Stimulated activated CD8-positive, alpha-beta memory T cell treated with anti-CD3 and anti-CD28 coated beads, Interleukin-12 subunit alpha, Interleukin-12 subunit beta, amount 100 ng/mL, for 24 hours (primary cell): ENCODE measurements around the gene DSCAM.
"Not testable (repeated sequence)": the region's sequence is repeated elsewhere in the genome, so short reads cannot be mapped to it uniquely, and the experiment has no call there.

ENCODE experiments used
- DNase-seq: peaks from one replicate; pipeline ENCODE4 v3.0.0-alpha.2; 2020; ENCODE audit errors: extremely low read depth

The DSCAM gene

DNA sequence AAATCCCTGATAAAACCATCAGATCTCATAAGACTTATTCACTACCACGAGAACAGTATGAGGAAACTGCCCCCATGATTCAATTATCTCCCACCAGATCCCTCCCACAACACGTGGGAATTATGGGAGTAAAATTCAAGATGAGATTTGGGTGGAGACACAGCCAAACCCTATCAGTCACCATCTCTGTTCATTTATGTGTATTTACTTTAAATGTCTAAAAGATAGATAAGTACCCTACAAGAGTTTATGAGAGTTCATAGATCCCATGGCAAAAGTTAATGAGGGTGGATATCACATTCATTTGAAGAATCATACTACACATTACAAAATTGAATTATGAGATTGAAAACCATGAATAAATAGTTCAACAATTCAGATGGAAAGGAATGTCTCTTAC lies 526.2 kb downstream of the DSCAM start:
- DNase-seq = not testable (repeated sequence)

DNA sequence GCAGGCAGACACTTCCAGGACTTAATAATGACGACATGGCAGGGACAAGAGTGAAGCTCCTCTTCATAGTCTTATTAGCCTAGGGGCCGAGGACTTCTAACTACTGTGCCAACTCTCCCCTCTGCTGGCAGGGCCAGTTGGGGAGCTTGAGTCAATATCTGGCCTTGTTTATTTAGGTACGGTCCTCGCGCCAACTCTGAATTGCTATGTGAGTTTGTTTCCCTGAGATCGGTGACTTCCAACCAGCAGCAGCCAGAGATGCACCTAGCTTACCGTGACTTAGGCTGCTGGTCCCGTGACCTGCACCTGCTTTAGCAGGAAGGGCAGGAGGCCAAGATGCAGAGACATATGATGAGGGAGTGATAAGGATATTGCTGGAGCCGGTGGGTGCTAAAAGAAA lies 528.6 kb downstream of the DSCAM start:
- DNase-seq = no peak

DNA sequence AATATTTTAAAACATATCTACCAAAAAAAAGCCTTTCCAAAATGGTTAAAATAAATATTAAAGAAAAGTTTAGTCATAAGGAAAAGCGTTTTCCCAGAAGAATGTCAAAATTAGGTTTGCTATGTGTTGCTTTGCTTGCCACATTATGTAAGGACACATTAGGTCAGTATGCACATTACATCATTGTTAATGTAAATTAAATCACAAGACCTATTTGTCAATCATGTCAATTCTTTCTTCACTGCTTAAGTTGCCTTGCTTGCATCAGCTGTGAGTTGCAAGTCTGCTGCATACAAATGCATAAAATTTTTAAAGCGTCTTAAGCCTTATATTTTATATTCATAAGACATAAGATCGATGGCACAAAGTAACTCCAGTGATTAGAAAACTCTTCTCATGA lies 530.9 kb downstream of the DSCAM start:
- DNase-seq = no peak

DNA sequence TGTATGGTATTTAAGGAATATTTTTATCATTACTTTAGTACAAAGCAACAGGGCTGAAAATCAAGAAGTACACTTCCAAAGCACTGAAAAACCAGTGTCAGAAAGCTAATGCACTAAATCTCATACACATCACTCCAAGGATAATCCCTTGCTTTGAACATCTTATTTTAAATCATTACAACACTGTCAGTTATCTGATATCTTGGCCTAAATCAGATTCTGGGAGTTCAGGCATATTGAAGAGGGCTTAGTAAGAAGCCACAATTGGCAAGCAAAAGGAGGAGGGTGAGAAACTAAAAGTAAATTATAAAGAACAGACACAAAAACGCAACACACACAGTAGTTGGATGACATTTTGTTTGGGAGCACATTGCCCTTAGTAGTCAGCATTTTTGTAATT lies 531.3 kb downstream of the DSCAM start:
- no peak for DNase-seq

DNA sequence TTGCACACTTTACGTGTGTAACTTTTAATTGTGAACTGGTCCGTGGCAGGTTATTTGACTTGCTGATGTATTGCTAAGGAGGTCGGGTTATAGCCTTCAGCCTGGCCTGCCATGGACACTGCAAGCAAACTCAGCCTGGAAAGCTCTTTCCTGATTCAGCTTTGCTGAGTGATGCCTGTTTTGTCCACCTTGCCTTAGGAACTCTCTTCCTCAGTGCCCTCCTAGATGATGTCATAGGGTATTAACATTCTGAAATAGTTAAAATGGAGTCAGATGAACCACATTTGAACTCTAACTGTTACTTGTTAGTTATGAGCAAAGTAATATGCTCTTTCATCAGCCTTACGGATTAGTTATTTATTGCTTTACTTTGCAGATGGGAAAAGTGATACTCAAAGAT lies 533.7 kb downstream of the DSCAM start:
- no peak for DNase-seq

DNA sequence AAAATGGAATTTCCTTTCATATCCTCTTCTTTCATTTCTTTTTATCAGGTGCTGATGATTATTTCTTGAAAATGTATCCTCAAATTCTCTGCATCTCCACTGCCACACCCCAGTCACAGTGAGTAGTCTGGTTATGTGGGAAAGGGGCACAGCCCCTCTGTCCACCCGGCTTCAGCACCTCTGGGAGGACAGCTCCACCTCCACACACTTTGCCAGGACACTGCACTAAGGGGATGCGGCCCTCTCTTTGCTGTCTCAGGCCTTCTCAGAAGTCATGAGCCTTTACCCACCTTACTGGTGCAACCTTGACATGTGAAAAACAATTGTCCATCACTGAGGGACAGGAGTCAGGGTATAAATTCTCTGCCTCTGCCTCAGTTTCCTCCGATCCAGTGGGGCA lies 546.7 kb downstream of the DSCAM start:
- no peak for DNase-seq

DNA sequence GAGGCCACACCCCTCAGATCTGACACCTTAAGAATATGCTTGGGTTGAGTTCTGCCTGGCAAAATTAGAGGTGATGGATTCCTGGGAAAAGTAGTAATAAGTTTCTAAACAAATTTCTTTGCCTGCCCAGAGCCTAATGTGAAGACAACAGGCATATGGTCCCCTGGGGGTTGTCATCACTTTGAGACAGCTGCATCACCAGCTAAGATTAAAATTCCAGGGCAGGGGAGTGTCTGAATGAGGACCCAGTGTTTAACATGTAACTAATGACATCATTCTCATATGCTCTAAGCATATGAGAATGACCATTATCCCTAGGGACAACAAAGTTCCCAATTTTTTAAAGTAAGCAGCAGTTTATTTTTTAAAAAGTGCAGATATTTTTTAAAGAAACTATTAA lies 547.5 kb downstream of the DSCAM start:
- DNase-seq = no peak

DNA sequence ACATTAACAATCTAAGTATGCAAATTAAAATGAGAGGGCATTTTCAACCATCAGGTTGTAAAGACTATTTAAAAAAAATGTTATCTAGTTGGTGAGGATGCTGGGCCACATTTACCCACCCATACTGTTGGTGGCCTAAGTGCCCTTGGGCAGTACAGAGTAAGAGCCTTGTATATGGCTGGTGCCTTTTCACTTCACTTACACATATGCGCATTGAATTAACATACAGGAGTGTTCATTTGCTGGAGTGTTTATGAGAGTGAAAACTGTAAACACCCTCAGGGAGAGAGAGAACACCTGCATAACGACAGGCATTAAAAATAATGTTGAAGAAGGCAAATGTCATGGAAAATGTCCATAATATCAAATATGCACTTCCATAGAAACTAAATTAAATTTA lies 552.6 kb downstream of the DSCAM start:
- DNase-seq = no peak

DNA sequence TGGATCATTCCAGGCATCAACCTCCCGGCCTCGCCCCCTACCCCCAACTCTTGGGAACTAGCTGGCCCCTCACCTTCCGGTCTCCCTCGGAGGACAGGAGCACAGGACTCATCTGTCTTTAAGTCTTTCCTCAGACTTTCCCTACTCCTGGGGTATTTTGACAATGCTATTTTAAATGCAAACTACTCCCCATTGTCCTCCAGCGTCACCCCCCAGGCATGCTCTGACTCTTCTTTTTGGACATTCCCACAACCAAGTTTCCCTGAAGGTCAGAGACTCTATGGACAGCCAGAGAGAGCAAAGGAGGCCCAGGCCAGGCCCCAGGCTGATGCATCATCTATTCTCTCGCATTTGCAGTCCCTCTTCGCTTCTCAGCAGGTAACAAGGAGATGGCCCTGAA lies 555.4 kb downstream of the DSCAM start:
- no peak for DNase-seq

DNA sequence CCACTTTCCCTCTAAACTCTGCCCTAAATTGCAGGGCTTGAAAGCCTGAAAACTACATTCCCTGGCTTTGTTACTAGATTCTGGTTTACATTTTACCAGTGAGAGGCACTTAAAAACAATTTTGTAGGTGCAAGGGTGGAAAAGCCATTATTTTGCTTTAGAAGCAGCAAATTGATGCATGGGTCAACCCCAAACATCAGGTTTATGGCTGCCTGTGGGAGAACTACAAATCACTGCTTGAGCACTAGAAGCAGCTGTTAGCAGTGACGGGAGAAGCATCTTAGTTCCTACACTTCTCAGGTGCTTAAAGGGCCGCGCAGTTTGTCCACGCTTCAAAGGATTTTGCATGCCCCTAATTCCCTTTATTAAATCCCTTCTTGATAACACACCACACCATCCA lies 562.5 kb downstream of the DSCAM start:
- DNase-seq = no peak

DNA sequence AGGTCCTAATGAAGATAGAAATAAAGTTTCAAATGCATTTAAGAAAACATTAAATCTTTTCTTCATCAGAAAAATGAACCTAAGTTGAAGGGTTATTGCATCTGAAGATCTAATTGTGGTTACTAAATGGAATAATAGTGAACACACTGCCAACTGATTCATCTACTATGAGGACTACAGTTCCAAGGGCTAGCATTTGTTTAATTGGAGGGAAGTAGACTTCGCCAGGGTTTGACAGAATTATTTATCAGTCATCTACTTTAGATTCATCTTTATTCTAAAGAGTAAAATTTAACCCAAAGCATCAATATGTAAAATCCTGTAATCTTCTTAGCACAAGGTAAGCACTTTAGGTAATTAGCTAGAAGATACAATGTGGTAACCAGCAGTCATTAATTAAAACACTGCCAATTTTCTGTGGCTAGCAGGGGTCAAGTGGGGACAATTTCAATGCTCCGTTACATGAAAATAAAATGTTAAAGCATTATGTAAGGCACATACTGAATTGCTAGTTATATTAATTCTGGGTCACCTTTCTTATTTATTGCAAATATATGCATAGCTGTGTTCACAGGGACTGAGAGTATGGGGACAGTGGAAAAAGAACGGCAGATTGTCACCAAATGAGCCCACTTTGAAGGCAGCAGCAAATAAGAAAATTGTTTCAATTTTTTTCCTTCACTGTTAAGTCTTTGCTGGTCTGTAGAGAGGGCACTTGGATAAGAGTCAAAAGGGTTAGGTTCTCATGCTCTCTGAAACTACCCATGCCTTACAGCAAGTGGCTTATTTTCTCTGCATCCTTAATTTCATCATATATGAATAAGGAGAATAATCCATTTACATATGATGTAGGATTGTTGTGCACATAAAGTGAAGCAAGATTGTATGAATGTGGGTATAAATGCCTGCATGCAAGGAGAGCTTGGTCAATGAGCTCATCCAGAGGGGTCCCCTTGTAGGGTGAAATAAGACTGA lies 563.8 kb downstream of the DSCAM start:
- no peak for DNase-seq

DNA sequence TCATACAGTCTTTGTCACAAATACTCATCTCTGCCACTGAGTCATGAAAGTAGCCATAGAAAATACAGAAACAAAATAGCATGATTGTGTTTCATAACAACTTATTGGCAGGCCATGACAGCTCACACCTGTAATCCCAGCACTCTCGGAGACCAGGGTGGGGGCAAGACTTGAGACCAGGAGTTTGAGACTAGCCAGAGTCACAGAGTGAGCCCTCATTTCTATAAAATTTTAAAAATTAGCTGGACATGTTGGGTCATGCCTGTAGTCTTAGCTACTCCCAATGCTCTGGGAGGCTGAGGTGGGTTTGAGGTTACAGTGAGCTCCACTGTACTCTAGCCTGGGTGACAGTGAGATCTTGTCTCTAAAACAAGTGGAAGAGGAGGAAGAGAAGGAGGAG lies 568.6 kb downstream of the DSCAM start:
- DNase-seq = no peak

DNA sequence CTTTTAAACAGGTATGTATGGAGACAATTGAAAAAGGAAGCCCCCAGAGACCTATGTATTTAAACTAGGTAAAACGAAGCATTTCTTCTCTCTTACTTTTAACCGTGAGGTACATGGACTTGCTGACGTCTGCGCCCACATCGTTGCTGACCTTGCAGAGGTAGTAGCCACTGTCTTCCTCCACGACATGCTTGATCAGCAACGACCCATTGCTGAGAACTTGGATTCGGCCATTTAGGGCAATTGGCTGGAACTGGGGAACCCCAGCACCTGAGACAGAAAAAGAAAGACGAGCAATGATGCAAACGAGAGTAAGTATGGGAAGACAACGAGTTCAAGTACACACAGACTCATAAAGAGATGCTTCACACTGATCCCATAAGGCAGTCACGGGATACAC lies 571.0 kb downstream of the DSCAM start:
- no peak for DNase-seq

DNA sequence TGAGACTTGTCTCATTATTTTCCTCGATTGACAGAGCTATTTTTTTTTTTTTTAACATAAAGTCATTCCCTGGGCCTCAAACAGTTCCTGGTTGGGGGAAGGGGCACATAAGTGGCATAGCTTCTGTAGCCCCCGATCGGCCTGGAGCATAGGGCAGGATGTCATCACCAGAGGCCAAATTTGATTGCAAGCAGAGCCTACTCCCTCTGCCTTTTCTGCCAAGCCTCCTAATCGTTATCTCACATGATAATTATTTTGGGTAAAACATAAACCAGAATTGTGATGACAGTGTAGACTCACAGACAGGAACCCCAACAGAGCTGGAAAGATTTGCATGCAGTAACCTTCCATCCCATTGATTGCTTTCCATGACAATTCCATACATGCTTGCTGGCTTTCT lies 574.9 kb downstream of the DSCAM start:
- no peak for DNase-seq

DNA sequence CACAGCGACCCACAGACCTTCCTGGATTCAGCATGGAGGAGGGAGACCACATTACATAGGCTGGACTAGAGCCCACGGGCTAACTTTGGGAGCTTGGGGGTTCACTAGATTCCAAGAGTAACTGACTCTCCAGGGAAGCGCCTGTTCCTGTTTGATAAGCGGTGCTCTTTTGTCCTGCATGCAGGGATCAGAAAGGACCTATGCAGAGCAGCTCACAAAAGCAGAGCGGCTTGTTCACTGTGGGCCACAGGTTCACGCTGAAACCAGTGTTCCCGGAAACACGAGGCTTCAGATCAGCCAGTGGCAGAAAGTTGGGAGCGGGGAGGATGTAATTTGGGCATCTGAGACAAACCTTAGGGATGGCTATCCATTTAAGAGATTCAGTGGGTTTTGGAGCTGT lies 575.8 kb downstream of the DSCAM start:
- DNase-seq = no peak

DNA sequence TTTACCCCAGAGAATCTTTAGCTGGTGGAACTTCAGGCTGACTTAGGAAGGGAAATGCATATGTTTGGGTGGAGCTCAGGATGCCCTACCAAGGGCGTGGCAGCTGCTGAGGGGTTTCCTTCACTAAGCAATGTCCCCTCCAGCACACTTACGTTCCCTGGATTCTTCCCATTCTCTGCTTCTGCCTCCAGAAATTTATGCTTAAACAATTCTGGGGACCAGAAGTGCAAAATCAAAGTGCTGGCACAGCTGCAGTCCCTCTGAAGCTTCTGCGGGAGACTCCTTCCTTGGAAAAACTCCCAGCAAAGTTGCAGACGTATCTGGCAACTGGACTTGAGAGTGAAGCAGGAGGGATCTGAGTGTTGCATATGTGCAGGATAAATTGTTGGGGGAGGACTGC lies 576.9 kb downstream of the DSCAM start:
- no peak for DNase-seq

DNA sequence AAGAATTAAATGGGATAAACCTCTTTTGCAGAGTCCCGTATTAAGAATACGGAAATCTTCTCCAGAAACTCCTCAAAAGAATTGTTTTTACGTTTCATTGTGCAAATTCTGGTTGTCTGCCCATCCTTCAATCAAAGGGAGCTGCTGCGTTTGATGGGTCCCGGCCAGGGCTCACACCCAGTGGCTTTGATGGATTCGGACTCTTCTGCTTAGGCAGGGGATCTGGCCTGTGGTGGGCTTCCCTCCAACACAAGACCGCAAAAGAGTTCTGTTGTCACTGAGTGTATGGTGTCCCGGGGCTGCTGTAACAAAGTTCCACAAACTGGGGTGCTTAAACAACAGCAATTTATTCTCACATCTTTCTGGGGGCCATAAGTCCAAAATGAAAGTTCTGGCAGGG lies 577.7 kb downstream of the DSCAM start:
- no peak for DNase-seq

DNA sequence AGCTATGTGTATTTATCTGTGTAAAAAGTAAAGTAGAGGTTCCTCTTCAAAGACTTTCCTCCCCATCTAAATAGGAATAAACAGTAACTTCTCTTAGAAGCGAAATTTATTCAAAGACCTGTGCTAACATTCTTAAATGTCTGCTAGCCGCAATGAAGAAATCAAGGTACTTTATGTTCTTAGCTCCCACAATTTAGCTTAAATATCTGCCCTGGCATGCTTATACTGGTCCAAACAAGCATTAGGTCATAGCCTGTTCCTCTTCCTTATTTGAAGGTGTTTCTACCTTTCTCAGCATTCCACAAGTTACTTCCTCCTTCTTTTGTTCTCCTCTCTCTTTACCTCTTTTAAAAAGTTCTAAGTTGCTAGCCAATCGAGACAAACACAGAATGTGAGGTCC lies 588.5 kb downstream of the DSCAM start:
- DNase-seq = not testable (repeated sequence)

DNA sequence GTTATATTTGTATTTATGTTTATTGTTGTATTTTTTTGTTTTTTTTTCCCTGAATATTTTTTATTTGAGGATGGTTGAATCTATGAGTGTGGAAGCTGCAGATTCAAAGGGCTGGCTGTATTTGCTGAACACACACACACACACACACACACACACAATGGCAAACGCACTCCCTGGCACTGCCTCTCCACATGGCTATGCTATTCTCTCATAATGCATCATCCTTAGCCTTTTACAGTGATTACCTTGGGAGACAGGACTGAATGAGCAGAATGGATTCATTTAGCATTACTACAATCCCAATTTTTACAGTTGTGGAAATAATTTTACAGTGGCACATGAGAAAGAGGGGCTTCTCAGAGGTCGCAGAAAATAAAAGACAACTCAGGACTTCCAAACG lies 589.6 kb downstream of the DSCAM start:
- DNase-seq = no peak

DNA sequence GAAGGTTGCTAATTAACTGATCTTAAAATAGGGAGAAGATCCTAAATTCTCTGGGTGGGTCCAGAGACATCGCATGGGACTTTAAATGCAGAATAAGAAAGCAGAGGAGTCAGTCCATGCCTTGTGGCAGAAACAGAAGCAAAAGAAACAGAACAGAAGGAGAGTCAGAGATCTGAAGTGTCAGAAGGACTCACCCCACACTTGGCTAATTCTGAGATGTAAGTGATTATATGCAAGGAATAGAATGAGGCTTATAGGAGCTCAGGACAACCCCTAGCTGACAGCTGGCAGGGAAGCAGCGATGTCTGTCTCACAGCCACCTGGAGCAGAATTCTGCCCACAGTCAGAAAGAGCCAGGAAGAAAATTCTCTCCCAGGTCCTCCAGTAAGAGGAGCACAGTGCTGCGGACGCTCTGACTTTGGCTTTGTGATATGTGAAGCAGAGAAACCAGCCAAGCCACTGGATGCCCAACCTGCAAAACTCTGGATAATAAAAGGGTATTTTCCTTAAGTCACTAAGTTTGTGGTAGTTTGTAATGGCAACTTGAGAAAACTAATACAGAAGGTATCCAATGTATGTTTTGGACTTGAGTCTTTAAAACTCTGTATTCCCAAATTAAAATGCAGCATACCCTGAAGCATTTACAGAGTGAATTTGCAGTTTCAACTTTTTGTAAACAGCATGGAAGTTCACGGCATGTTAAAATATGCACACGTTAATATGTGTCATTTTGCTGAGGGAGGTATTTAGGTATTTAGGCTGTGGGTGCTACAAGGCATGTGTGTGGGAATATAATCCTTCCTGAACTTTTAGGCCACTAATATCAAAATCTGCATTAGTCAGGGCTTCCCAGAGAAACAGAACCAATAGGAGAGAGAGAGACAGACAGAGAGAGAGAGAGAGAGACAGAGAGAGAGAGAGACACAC lies 591.2 kb downstream of the DSCAM start:
- no peak for DNase-seq

DNA sequence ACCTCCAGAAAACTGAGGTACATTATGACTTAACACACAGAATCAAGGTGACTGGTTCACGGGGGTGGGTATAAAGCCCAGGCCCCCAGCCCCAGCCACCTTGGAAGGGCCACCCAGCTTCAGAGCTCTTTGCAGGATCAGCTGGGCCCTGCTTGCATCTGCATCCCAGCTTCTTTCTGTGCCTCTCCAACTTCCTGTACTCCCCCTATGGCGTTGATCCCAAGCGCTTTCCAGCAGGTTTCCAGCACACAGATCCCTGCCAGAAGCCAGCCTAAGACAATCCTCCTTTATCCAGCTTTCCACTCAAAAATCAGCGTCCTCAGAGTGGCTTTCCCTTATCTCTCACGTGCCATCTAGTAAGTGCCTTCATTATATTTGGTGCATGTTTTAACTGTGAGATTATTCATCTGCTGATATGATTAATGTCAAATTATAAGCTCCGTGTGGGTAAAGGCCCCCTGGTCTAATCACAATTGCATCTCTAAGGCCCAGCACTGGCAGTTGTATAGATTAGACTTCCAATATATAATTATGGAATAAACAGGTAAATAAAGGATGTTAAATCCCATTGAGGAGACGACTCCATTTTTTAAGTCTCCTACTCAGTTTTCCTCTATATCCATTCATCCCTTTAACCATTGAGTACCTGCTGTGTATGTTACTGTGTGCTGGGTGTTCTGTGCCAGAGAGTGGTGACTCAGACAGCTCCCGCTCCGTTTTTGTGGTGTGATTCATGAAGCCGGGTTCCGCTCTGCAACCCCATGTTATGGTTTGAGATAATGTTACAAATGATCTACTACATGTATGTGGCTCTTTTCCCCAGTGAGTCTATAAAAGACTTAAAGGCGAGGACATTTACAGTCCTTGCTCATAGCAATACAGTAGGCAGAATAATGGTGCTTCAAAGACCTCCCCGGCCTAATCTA lies 592.2 kb downstream of the DSCAM start:
- no peak for DNase-seq

DNA sequence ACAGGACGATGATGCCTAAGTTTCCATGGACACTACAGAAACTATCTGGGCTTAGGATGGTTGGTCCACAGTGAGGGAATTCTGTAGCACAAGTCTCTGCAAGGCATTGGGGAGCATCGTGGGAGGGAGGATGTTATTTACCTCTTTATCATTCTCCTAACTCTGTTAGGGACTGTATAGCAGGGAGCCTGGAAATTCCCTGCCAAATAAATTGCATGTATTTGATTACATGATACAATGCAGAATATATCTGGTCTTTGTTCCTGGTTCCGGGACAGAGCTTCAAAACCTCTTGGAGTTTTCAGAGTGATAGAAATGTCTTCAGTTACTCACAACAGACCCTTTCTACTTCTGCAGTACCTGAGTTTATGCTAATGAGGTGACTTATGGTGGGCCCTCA lies 593.8 kb downstream of the DSCAM start:
- no peak for DNase-seq
